ENCODE data around the gene BICD2.

BICD2 gene

DNA sequence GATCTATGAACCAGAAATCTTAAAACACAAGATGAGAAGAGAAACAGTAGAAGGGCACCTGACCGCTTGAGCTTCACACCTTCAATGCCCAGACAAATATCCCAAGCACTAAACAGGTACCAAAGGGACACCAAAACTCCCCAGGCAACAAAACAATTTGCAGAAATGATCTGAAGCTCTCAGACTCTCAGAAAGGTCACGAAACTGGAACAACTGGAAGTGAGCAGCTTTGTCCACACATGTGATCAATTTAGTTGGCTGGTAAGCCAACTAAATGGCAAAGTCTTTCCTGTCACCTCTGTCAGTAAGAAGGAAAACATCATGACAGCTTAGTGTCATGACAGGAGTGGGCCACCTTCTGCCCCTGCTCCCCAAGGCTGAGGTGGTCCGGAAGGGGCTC lies 98.8 kb downstream of the BICD2 start:
- DNase-seq = no peak

DNA sequence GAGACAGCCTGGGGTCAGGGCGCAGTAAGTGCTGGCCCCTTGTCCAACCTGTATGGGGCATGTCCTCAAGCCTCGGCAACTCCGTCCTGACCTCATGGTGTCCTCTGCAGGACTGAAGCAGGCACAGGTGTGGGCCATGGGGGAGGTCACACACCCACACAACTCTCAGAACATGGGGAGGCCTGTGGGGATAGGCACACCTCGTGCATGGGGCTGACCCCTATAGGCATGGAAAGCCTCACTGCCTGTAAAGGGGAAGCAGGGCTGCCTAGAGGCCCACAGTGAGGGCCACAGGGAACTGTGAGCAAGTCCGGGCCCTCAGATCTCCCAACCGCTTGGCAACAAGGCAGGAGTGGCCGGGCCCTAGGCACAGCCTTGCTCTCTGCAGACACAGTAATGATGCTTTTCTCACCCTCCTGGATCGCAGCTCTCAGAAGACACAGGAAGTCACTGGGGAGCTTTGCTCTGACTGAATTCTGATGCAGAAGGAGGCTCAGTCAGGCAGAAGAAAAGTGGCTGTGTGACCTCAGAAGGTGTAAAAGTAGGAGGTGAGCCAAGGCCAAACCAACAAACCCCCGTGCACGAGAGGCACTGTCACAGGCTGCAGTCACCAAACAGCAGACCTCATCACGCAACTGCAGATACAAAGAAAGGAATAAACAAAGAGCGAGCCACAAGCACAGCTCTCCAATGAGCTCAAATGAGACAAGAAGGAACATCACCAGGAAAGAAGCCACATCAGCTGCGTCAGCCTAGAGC lies 100.1 kb downstream of the BICD2 start:
- DNase-seq = peak; percentile 51

DNA sequence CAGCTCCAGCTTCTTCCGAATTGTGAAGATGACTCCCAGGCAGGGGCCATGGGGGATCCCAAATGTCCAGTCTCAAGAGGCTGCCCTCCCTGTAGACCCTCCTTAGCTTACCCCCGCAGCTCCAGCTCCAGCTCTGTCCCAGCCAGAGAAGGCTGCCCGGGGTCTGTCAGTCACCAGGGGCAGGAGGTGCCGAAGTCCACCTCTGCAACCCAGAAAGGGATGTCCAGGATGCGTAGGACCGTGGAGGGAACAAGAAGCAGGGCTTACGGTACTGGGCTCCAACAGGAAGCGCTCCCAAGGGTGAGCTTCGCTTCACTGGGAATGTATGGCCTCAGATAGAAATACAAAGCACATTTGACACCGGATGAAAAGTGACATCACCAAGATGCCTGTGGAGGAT lies 100.7 kb downstream of the BICD2 start:
- DNase-seq = no peak

DNA sequence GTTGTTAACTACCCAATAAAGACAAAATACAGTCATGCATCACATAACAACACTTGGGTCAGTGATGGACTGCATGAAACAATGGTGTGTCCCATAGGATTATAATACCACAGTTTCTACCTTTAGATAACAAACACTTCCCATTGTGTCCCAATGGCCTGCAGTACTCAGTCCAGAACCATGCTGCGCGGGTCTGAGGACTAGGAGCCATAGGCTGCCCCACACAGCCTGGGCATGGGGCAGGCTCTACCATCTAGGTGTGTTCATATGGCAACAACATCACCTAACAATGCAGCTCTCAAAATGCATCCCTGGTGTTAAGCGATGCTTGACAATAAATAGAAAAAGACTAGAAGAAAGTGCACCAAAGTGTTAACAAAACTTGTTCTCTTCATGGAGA lies 101.5 kb downstream of the BICD2 start:
- DNase-seq = no peak

DNA sequence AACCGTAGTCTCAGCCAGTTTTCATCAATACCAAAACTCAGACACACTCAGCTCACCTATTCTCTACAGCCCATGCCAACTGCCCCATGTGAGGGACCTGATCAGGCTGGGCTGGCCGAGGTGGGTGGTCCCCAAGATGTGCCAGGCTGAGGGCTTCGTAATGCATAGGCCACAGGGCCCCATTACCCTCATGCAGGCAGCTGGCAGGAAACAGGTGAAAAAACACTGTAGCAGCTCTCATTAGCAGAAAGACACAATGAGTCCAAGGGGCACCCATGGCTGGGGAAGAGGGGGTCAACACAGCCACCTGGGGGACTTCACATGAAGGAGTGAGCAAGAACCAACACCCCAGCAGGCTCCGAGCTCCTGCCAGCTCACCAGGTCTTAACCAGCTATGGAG lies 102.9 kb downstream of the BICD2 start:
- DNase-seq = no peak

All from activated CD4-positive, alpha-beta T cell treated with anti-CD3 and anti-CD28 coated beads, Interleukin-2, amount 50 U/mL, for 16 hours (primary cell).